Kidney (tissue), 14 donors: ENCODE measurements around the gene PPFIBP2. TPM values are rescaled to one million over a fixed set of nuclear protein-coding genes. Genes with fewer than 3 reads are reported as not detected.
A peak's percentile ranks its signal among the peaks of the same experiment; 100 is the strongest.

Source experiments
- DNase-seq, 5 donors: peaks; one replicate each; pipeline ENCODE4 v3.0.0-alpha.2; 2013 to 2020
- FAIRE-seq: peaks from 2 replicates; lab custom pipeline; 2012; peaks lifted over from hg19 to GRCh38; lab: Jason Lieb, UNC
- H3K27ac ChIP-seq, 2 donors: one replicate each; pipeline ENCODE4 v1.7.0; 2013; ENCODE audit warnings: low read depth in 2 of 2, low read length in 2 of 2, inconsistent platforms in 1 of 2
- H3K27me3 ChIP-seq: one replicate; pipeline ENCODE4 v1.7.1; 2013; ENCODE audit warnings: low read length, inconsistent platforms; ENCODE audit not compliant: control insufficient read depth, insufficient read depth
- H3K36me3 ChIP-seq, 3 donors: one replicate each; pipeline versions ENCODE4 v1.7.0 to v1.7.1; 2013; ENCODE audit warnings: low read length in 3 of 3, control low read depth in 1 of 3, inconsistent platforms in 1 of 3; ENCODE audit not compliant: insufficient read depth in 3 of 3, control insufficient read depth in 2 of 3
- H3K4me1 ChIP-seq, 3 donors: one replicate each; pipeline versions ENCODE4 v1.7.0 to v1.7.1; 2013; ENCODE audit warnings: low read length in 3 of 3, inconsistent platforms in 1 of 3, low read depth in 1 of 3; ENCODE audit not compliant: control insufficient read depth in 2 of 3, insufficient read depth in 2 of 3
- H3K4me3 ChIP-seq, 3 donors: one replicate each; pipeline versions ENCODE4 v1.7.0 to v1.8.1; 2013; ENCODE audit warnings: low read length in 3 of 3, control low read depth in 1 of 3, inconsistent platforms in 1 of 3
- H3K9ac ChIP-seq, 3 donors: one replicate each; pipeline versions ENCODE4 v1.7.0 to v1.7.1; 2013; ENCODE audit warnings: low read length in 3 of 3, control low read depth in 1 of 3, inconsistent platforms in 1 of 3
- H3K9me3 ChIP-seq, 3 donors: one replicate each; pipeline versions ENCODE4 v1.7.0 to v1.7.1; 2013; ENCODE audit warnings: low read length in 3 of 3, control low read depth in 1 of 3, inconsistent platforms in 1 of 3; ENCODE audit not compliant: control insufficient read depth in 2 of 3, insufficient read depth in 1 of 3
- intact Hi-C: fragments of 100-400 bp; cut with DNase I; formaldehyde crosslinking; loops from one replicate; pipeline ENCODE4 v1.11.1; 2022
- polyA plus RNA-seq: library from polyadenylated mRNA; stranded (reverse); fragments of 350-450 nt; fragmentation: Illumina TruSeq; extraction: RNeasy Lipid Tissue Mini Kit (QIAGEN cat#74804); gene quantifications from one replicate; pipeline ENCODE4 v1.2.3, GENCODE V29; 2014; ENCODE audit warnings: low read depth, low replicate concordance; ENCODE audit not compliant: insufficient read depth
- total RNA-seq: library from RNA; stranded (reverse); fragmentation: NEBNext Ultra II Directional; extraction: Animal tissue kit (Norgen Biotek cat#: 25700); gene quantifications from one replicate; pipeline ENCODE4 v1.2.1, GENCODE V29; 2021
- TF ChIP-seq, protein P1 (sequence below): IDR thresholded peaks from 3 replicates; pipeline ENCODE4 v1.5.1; 2012; ENCODE audit warnings: mild to moderate bottlenecking, moderate library complexity, borderline replicate concordance; ENCODE audit not compliant: insufficient read depth; ENCODE audit errors: extremely low read depth
- donor health status: control.
- donor health status: control.
- donor health status: control.
- donor health status: control.
- donor health status: control.
- donor health status: DM: yes; HTN: yes; CAD: no.
- donor health status: Normal renal cell carcinoma (clear cell type).

The PPFIBP2 gene
- total and polyA plus RNA-seq, 2 donors from 2014 or later, result 31.6 to 44.4 TPM

DNA sequence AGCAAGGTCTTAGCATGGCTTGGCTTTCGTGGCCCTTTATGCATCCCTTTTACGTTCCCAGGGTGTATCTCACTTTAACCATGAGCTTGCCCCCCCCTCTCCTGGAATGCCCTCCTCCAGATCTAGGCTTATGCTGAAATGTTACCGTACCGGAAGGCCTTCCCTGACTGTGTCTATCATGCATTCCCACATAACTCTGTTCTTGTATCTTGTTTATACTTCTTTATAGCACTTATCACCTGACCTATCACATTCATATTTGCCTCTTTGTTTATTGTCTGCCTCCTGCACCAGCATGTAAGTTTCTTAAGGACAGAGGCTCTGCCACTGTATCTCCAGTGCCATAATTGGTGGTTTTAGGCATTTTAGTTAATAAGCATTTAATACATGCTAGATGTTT lies 38.9 kb downstream of the PPFIBP2 start:
- DNase-seq (no peak), FAIRE-seq (no peak)
- Histone ChIP-seq H3K4me3 (no peak overlapping the region), H3K9ac (no peak overlapping the region), H3K27ac (no peak overlapping the region), H3K27me3 (no peaks in the 10 kb centered on the region), H3K36me3 (peaks cover 0 to 4% (median 0%) of the 10 kb centered on the region in 3 donors), H3K4me1 (peaks cover 0 to 6% (median 0%) of the 10 kb centered on the region in 3 donors), H3K9me3 (no peaks in the 10 kb centered on the region)
- TF ChIP-seq, protein P1, sequence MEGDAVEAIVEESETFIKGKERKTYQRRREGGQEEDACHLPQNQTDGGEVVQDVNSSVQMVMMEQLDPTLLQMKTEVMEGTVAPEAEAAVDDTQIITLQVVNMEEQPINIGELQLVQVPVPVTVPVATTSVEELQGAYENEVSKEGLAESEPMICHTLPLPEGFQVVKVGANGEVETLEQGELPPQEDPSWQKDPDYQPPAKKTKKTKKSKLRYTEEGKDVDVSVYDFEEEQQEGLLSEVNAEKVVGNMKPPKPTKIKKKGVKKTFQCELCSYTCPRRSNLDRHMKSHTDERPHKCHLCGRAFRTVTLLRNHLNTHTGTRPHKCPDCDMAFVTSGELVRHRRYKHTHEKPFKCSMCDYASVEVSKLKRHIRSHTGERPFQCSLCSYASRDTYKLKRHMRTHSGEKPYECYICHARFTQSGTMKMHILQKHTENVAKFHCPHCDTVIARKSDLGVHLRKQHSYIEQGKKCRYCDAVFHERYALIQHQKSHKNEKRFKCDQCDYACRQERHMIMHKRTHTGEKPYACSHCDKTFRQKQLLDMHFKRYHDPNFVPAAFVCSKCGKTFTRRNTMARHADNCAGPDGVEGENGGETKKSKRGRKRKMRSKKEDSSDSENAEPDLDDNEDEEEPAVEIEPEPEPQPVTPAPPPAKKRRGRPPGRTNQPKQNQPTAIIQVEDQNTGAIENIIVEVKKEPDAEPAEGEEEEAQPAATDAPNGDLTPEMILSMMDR, result no peak
- intact Hi-C loops, result no loop called here

DNA sequence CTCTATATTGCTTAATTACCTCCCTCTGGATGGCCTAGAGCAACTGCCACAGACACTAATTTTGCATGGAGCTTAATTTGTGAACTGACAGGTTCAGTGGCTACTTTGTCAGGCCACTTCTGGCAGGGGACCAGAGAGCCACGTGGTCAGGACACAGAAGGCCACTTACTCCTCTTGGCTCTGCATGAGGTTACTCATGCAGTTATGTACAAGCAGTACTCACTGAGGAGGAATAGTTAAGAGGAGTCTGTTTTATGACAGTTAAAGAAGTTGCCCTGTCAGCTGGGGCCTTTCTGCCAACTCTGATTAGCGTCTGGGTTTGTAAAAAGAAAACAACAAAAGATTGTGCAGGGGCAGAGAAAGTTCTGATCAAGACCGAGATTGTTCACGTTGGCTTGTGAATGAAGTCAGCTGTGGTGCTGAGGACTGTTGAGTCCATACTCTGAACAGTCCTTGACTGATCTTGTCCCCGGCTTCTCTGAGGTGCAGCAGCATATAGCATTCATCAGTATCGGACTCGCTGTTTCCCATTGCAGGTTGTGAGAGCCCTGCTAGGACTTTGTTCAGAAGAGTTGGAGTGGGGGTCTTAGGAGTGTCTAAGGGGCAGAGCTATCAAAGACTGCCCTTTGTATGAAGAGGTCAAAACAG lies 41.4 kb downstream of the PPFIBP2 start:
- Histone ChIP-seq H3K36me3 (peaks cover 0 to 3% (median 0%) of the 10 kb centered on the region in 3 donors), H3K27ac (no peak overlapping the region), H3K27me3 (no peaks in the 10 kb centered on the region), H3K9ac (no peak overlapping the region), H3K4me1 (peaks cover 0 to 7% (median 6%) of the 10 kb centered on the region in 3 donors), H3K9me3 (no peaks in the 10 kb centered on the region), H3K4me3 (peak overlapping the region in 1 of 3 donors; percentile 15)
- FAIRE-seq (no peak), DNase-seq (no peak)
- TF ChIP-seq, protein P1, result no peak
- intact Hi-C loops, result no loop called here

DNA sequence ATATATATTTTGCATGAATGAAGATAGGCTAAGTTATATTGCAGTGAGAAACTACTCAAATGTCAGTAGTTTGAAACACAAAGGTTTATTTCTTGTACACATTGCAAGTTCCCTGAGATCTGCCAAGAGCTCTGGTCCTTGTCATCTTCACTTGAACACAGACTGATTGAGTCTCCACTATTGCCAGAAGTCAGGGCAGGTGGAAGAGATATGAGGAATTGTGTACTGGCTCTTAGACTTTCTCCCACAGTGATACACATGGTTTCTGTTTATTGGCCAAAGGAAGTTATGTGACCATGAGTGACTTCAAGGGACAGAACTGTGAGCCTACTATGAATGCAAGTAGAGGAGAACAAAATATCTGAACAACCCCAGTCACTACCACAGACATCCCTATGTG lies 44.2 kb downstream of the PPFIBP2 start:
- DNase-seq (no peak), FAIRE-seq (no peak)
- H3K36me3 ChIP-seq, result no peaks in the 10 kb centered on the region
- H3K4me1 ChIP-seq, result peaks cover 0 to 7% (median 6%) of the 10 kb centered on the region in 3 donors
- no peak overlapping the region for H3K27ac ChIP-seq
- intact Hi-C loops, result no loop called here
- TF ChIP-seq, protein P1, result no peak
- no peaks in the 10 kb centered on the region for H3K9me3 ChIP-seq
- no peak overlapping the region for H3K4me3 ChIP-seq
- no peaks in the 10 kb centered on the region for H3K27me3 ChIP-seq
- H3K9ac ChIP-seq, result no peak overlapping the region
